Heart left ventricle (tissue), 16 donors: ENCODE data around the gene STX12. TPM values are rescaled to one million over a fixed set of nuclear protein-coding genes. Genes with fewer than 3 reads are reported as not detected.
"Not testable (repeated sequence)": the region's sequence is repeated elsewhere in the genome, so short reads cannot be mapped to it uniquely, and the experiment has no call there.

Experiments
- ATAC-seq, 4 donors: fragments of 200-7000 bp; cut with Tn5 transposase; one replicate each; pipeline ENCODE4 v1.9.1; 2020 to 2022; ENCODE audit warnings: moderate library complexity in 4 of 4, mild to moderate bottlenecking in 3 of 4, moderate number of reproducible peaks in 1 of 4
- DNase-seq, 5 donors: peaks; one replicate each; pipeline ENCODE4 v3.0.0-alpha.2; 2020
- H3K27ac ChIP-seq, 12 donors: fragments of 200-600 bp; sonication (generic) in 4 of 12; one replicate each; pipeline versions ENCODE4 v1.5.0 to v1.8.0; 2016 to 2022; ENCODE audit warnings: mild to moderate bottlenecking in 2 of 12
- H3K27me3 ChIP-seq, 9 donors: fragments of 200-600 bp; sonication (generic) in 2 of 9; one replicate each; pipeline versions ENCODE4 v1.5.1 to v1.8.0; 2016 to 2022; ENCODE audit warnings: mild to moderate bottlenecking in 3 of 9
- H3K36me3 ChIP-seq, 9 donors: fragments of 200-600 bp; sonication (generic) in 2 of 9; one replicate each; pipeline versions ENCODE4 v1.5.0 to v1.8.0; 2018 to 2022; ENCODE audit warnings: mild to moderate bottlenecking in 2 of 9
- H3K4me1 ChIP-seq, 12 donors: fragments of 200-600 bp; sonication (generic) in 4 of 12; one replicate each; pipeline versions ENCODE4 v1.5.0 to v1.8.0; 2016 to 2022; ENCODE audit warnings: mild to moderate bottlenecking in 3 of 12
- H3K4me3 ChIP-seq, 12 donors: fragments of 200-600 bp; sonication (generic) in 4 of 12; one replicate each; pipeline versions ENCODE4 v1.5.0 to v1.8.0; 2017 to 2022; ENCODE audit warnings: mild to moderate bottlenecking in 9 of 12, moderate library complexity in 4 of 12
- H3K9me3 ChIP-seq, 12 donors: fragments of 200-600 bp; sonication (generic) in 4 of 12; one replicate each; pipeline versions ENCODE4 v1.5.0 to v1.8.0; 2016 to 2022; ENCODE audit warnings: mild to moderate bottlenecking in 1 of 12
- POLR2A ChIP-seq, 2 donors: fragments of 450-650 bp; IDR thresholded peaks; one replicate each; pipeline ENCODE4 v1.6.1; 2017; ENCODE audit warnings: antibody characterized with exemption in 2 of 2, mild to moderate bottlenecking in 2 of 2, moderate library complexity in 2 of 2
- WGBS, 4 donors: extraction: QIAGEN DNeasy Blood & Tissue Kit in 2 of 4; methylation state at CpG; one replicate each; pipeline versions ENCODE4 v1.1.5 to v1.1.7; 2013 to 2018; 5-methylcytosine and 5-hydroxymethylcytosine counted together
- intact Hi-C, 10 donors: fragments of 100-400 bp; cut with DNase I; formaldehyde crosslinking; loops; one replicate each; pipeline versions ENCODE4 v1.11.1 to v1.14.2; 2022
- polyA plus RNA-seq, 2 donors: library from polyadenylated mRNA; stranded (reverse); fragments of 200-250 nt; gene quantifications; one replicate each; pipeline ENCODE4 v1.2.3, GENCODE V29; 2013
- total RNA-seq, 9 donors: library from RNA; depleted of rRNA in 2 of 9; stranded (reverse); fragments of >200 nt in 2 of 9; fragmentation: NEBNext Ultra II Directional in 3 of 9; extraction: Animal tissue kit (Norgen Biotek cat#: 25700) in 3 of 9; gene quantifications; one replicate each; pipeline versions ENCODE4 v1.1.0 to v1.2.4, GENCODE V29; 2016 to 2023
- TF ChIP-seq, protein P1 (sequence below), 12 donors: fragments of 200-600 bp; sonication (generic) in 4 of 12; IDR thresholded peaks; one replicate each; pipeline versions ENCODE4 v1.5.0 to v1.8.0; 2018 to 2022; ENCODE audit warnings: antibody characterized with exemption in 12 of 12, mild to moderate bottlenecking in 5 of 12
- donor health status: ischemic (EF 13 %, LVEDD 7.1; RV severe dilation, severe dysfunction).
- donor health status: healthy with polysubstance abuse.
- donor health status: DM: no; HTN: yes; CAD: no.
- donor health status: DM: no; HTN: no; CAD: no.
- donor health status: ischemic (EF 25% LVEDD 6.9; RV normal size, moderate dysfunction).
- donor health status: ischemic (EF 25% LVEDD 5.7; RV mildly dilated, moderate dysfunction).
- donor health status: healthy.
- donor health status: DM: yes; HTN: yes; CAD: no.
- donor health status: ischemic (EF 35%, LVEDD 5.7; RV mildly dilated, moderate dysfunction).
- donor health status: nonischemic (EF 11% LVEDD 7.7; RV severe dilation, severe dysfunction).
- donor health status: DM: yes; HTN: yes; CAD: no.
- donor health status: PGD.
- donor health status: ischemic (EF 29% LVEDD 5.4; RV normal size, mild dysfunction).
- donor health status: nonischemic (EF 23%, LVEDD 6.1; RV moderate dilation, normal function).

The STX12 gene
- total and polyA plus RNA-seq, 11 donors, result 10.7 to 46.8 (median 26.5) TPM

GRCh38 chr1:27772036-27772931 is 735 bp upstream of the STX12 start:
- H3K9me3 ChIP-seq, result no peaks in the 10 kb centered on the region
- TF ChIP-seq, protein P1, sequence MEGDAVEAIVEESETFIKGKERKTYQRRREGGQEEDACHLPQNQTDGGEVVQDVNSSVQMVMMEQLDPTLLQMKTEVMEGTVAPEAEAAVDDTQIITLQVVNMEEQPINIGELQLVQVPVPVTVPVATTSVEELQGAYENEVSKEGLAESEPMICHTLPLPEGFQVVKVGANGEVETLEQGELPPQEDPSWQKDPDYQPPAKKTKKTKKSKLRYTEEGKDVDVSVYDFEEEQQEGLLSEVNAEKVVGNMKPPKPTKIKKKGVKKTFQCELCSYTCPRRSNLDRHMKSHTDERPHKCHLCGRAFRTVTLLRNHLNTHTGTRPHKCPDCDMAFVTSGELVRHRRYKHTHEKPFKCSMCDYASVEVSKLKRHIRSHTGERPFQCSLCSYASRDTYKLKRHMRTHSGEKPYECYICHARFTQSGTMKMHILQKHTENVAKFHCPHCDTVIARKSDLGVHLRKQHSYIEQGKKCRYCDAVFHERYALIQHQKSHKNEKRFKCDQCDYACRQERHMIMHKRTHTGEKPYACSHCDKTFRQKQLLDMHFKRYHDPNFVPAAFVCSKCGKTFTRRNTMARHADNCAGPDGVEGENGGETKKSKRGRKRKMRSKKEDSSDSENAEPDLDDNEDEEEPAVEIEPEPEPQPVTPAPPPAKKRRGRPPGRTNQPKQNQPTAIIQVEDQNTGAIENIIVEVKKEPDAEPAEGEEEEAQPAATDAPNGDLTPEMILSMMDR (IDR thresholded peaks at IDR 0.05), result no peak
- no peak for TF ChIP-seq POLR2A (IDR thresholded peaks at IDR 0.05)
- intact Hi-C loops, result loop anchor here in 4 of 10 donors (2.0 to 5.0 kb wide), 4 partner anchors 45 to 99 kb away; partner anchors contain the start of genes FAM76A (in 2 of the 4), IFI6 (in 1 of the 4) and PPP1R8 (in 1 of the 4)
- H3K4me3 ChIP-seq, result peak overlapping the region; percentile 8 to 100 (median 96)
- DNase-seq (no peak), ATAC-seq (no peak)
- WGBS, 4 donors, result 21 to 26% (median 22%) methylated on average over 18 of the region's 18 CpGs
- peaks cover 5 to 45% (median 19%) of the 10 kb centered on the region in 12 donors for H3K4me1 ChIP-seq
- peaks cover 0 to 20% (median 7%) of the 10 kb centered on the region in 9 donors for H3K36me3 ChIP-seq
- no peaks in the 10 kb centered on the region for H3K27me3 ChIP-seq
- peak overlapping the region; percentile 33 to 98 (median 96) for H3K27ac ChIP-seq

DNA sequence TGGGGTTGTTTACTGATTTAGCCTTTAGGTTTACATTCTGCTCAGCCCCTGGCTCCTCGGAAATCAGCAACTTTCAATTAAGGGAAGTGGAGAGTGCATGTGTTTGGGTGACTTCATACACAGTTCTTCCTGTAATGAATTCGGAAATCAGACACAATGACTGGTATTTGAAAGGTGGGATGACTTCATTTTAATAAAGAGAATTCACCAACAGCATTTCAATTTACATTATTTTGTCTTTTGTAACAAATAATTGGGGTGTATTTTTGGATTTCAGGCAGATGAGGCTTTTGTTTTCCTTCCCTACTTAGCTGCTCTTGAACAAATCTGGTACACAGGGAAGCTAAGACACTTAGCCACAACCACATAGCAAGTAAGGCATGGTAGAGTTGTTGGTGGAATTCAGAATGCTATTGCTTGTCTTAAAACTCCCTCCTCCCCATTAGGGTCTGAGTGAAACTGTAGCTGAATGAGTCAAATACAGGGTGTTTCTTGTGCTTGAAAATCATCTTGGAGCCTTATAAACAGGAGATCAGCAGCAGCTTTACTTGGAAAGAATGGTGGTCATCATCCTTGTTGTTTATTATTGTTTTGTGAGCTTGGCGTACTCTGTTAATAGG is 917 bp downstream of the STX12 start:
- WGBS, 4 donors, result 25 to 29% (median 27%) methylated on average over 3 of the region's 3 CpGs
- Histone ChIP-seq H3K36me3 (peaks cover 0 to 28% (median 7%) of the 10 kb centered on the region in 9 donors), H3K9me3 (no peaks in the 10 kb centered on the region), H3K4me3 (peak overlapping the region; percentile 80 to 100 (median 96)), H3K27me3 (no peaks in the 10 kb centered on the region), H3K4me1 (peaks cover 5 to 61% (median 19%) of the 10 kb centered on the region in 12 donors), H3K27ac (peak overlapping the region; percentile 90 to 98 (median 96))
- no peak for TF ChIP-seq POLR2A (IDR thresholded peaks at IDR 0.05)
- TF ChIP-seq, protein P1 (IDR thresholded peaks at IDR 0.05), result no peak
- DNase-seq (no peak), ATAC-seq (peak in 3 of 4 donors; percentile 2 to 27 (median 6))
- intact Hi-C loops, result loop anchor here in 4 of 10 donors (2.0 to 5.0 kb wide), 4 partner anchors 47 to 101 kb away; partner anchors contain the start of genes FAM76A (in 2 of the 4), IFI6 (in 1 of the 4) and PPP1R8 (in 1 of the 4)

GRCh38 chr1:27774654-27775053 is 1.6 kb downstream of the STX12 start:
- peaks cover 5 to 68% (median 19%) of the 10 kb centered on the region in 12 donors for H3K4me1 ChIP-seq
- H3K27me3 ChIP-seq, result no peaks in the 10 kb centered on the region
- no peak for DNase-seq
- no peaks in the 10 kb centered on the region for H3K9me3 ChIP-seq
- TF ChIP-seq, protein P1 (IDR thresholded peaks at IDR 0.05), result no peak
- H3K4me3 ChIP-seq, result peak overlapping the region in 7 of 12 donors; percentile 80 to 97 (median 95)
- intact Hi-C loops, result loop anchor here in 3 of 10 donors (5.0 kb wide), 2 partner anchors 47 to 58 kb away; partner anchors contain the start of genes FAM76A (in 2 of the 3) and PPP1R8 (in 1 of the 3)
- peaks cover 0 to 31% (median 7%) of the 10 kb centered on the region in 9 donors for H3K36me3 ChIP-seq
- no peak for ATAC-seq
- peak overlapping the region in 8 of 12 donors; percentile 94 to 98 (median 97) for H3K27ac ChIP-seq
- WGBS, 4 donors, result 80 to 88% (median 83%) methylated on average over 2 of the region's 2 CpGs

DNA sequence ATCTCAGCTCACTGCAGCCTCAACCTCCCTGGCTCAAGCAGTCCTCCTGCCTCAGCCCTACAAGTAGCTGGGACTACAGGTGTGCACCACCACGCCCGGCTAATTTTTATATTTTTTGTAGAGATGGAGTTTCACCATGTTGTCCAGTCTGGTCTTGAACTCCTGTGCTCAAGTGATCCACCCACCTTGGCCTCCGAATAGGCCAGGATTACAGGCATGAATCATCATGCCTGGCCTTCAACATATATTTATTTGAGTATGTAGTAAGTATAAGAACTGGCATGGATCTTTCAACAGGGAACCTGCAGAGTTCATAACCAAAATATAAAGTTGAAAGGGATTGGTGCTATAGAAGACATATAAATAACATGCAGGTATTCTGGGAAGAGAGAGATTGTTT is 2.3 kb downstream of the STX12 start:
- H3K27ac ChIP-seq, ATAC-seq, H3K9me3 ChIP-seq, intact Hi-C loops, DNase-seq, H3K4me3 ChIP-seq, H3K27me3 ChIP-seq: not testable (repeated sequence)
- 83 to 89% (median 87%) methylated on average over 3 of the region's 3 CpGs for whole genome bisulfite sequencing, 4 donors
- Histone ChIP-seq H3K4me1 (peaks cover 5 to 75% (median 19%) of the 10 kb centered on the region in 12 donors), H3K36me3 (peaks cover 0 to 36% (median 7%) of the 10 kb centered on the region in 9 donors)

DNA sequence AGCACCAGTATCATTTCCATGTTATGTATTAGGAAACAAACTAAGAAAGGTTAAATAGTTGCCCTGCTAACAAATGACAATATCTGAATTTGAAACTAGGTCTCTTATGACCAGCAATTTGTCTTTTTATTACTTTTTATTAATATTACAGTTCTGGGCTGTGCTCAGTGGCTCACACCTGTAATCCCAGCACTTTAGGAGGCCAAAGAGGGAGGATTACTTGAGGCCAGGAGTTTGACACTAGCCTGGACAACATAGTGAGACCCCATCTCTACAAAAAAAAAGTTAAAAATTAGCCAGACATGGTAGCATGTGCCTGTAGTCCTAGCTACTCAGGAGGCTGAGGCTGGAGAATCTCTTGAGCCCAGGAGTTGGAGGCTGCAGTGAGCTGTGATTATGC is 3.3 kb downstream of the STX12 start:
- Histone ChIP-seq H3K36me3 (peaks cover 0 to 37% (median 7%) of the 10 kb centered on the region in 9 donors), H3K4me1 (peaks cover 5 to 85% (median 19%) of the 10 kb centered on the region in 12 donors)
- DNase-seq, ATAC-seq, H3K27ac ChIP-seq, H3K27me3 ChIP-seq, H3K4me3 ChIP-seq, H3K9me3 ChIP-seq, intact Hi-C loops: not testable (repeated sequence)
